ENCODE results near the gene GPC5. TPM values are rescaled to one million over a fixed set of nuclear protein-coding genes. Genes with fewer than 3 reads are reported as not detected.
A peak's percentile ranks its signal among the peaks of the same experiment; 100 is the strongest.

The GPC5 gene
- total RNA-seq, 3 donors from 2014 or later, result 0.13 to 0.16 TPM; not detected in 1

DNA sequence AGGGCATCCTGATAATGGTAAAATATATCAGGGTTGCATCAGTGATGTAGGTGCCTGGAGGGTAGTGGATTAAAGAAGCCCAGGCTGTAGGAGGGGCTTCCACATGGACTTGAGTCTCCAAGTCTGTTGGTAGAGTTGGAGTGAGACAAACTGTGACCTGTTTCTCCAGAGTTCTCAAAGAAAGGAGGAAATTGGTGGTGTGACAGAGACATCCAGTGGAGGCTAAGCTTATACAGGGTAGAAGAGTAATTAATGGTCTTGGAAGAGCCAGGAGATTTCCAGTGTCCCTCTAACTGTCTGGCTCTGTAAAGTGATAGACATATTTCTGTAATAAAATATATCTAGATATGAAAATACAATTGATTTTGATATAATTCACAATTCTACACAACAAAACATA lies 61.1 kb downstream of the GPC5 start:
- H3K4me3 Mint-ChIP-seq, result no peak overlapping the region
- no peaks in the 10 kb centered on the region for H3K36me3 Mint-ChIP-seq (ENCODE audit: insufficient read depth)
- H3K9me3 Mint-ChIP-seq, result no peaks in the 10 kb centered on the region
- peaks cover 5% of the 10 kb centered on the region for H3K27me3 Mint-ChIP-seq (ENCODE audit: low read depth)
- H3K4me1 Mint-ChIP-seq (ENCODE audit: low read depth), result no peaks in the 10 kb centered on the region
- DNase-seq (no peak), ATAC-seq (peak in 1 of 2 donors; percentile 37)

DNA sequence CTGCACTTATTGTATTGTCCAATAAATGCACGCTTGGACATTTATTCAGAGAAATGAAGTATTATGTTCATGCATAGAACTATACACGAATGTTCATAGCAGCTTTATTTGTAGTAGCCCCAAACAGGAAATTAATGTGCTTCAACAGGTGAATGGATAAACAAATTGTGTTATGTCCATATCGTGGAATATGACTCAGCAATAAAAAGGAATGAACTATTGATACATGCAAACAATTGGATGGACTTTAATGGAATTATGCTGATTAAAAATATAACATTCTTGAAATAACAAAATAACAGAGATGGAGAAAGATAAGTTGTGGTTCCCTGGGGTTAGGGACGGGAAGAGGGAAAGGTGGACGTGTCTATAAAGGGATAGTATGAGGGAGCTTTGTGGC lies 65.9 kb downstream of the GPC5 start:
- Mint-ChIP-seq H3K36me3 (ENCODE audit: insufficient read depth) (no peaks in the 10 kb centered on the region), H3K4me3 (no peak overlapping the region), H3K27me3 (ENCODE audit: low read depth) (peaks cover 4% of the 10 kb centered on the region), H3K9me3 (no peaks in the 10 kb centered on the region), H3K4me1 (ENCODE audit: low read depth) (no peaks in the 10 kb centered on the region)
- DNase-seq, result no peak
- ATAC-seq, result no peak

DNA sequence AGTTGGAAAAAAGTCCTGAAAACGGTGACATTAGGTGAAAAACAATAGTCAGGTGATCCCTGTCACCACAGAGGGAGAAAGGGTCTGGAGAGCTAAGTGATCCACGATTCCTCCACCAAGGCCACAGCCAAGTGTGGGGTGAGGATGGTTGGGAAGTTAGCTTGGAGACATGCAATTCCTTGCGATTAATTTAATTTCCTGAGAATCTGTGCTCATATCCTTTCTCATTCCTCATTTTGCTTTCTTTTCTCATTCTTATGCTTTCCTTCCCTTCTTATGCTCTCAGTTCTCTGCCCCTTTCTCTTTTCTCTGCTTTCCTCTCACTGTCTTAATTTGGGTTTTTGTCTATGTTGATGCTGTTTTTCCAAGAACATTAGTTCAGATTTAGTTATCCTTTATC lies 68.8 kb downstream of the GPC5 start:
- H3K4me3 Mint-ChIP-seq, result no peak overlapping the region
- ATAC-seq, result no peak
- H3K27me3 Mint-ChIP-seq (ENCODE audit: low read depth), result peaks cover 4% of the 10 kb centered on the region
- no peaks in the 10 kb centered on the region for H3K4me1 Mint-ChIP-seq (ENCODE audit: low read depth)
- DNase-seq, result no peak
- no peaks in the 10 kb centered on the region for H3K9me3 Mint-ChIP-seq
- no peaks in the 10 kb centered on the region for H3K36me3 Mint-ChIP-seq (ENCODE audit: insufficient read depth)

DNA sequence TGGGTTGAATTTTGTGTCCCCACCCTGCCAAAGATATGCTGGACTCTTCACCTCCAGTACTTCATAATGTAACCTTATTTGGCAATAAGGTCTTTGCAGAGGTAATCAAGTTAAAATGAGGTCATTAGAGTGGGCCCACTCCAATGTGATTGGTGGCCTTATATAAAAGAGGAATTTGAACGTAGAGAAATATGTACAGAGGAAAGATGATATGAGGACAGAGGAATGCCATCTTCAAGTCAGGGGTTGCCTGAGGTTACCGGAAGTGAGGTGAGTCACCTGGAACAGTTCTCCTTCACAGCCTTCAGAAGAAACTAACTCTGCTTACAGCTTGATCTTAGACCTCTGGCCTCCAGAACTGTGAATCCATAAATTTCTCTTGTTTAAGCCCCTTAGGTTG lies 69.9 kb downstream of the GPC5 start:
- no peak for DNase-seq
- ATAC-seq, result no peak
- peaks cover 4% of the 10 kb centered on the region for H3K27me3 Mint-ChIP-seq (ENCODE audit: low read depth)
- no peaks in the 10 kb centered on the region for H3K9me3 Mint-ChIP-seq
- no peak overlapping the region for H3K4me3 Mint-ChIP-seq
- no peaks in the 10 kb centered on the region for H3K36me3 Mint-ChIP-seq (ENCODE audit: insufficient read depth)
- no peaks in the 10 kb centered on the region for H3K4me1 Mint-ChIP-seq (ENCODE audit: low read depth)

DNA sequence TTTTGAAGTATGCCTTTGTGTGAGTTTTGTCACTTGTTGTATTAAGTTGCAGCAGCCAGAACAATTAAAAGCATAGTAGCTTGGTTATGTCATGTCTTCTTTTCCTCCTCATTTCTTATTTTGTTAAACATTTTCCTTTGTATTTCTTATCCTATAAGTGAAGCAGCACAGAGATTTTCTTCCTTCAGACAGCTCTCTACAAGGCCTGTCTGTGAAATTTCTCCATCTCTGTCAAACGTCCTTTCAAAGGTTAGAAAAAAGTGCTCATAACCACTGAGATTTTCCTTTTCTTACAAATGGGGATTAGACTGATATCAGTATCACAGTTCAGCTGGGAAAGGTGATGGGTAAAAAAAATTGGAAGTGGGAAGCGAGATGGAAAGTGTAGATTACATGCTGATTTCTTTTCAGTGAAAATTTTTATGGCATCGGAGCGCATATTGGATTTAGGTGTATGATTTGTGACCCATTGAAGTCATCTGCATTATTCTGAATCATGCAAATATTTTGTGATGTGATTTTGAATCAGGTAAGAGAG lies 71.7 kb downstream of the GPC5 start:
- no peaks in the 10 kb centered on the region for H3K4me1 Mint-ChIP-seq (ENCODE audit: low read depth)
- H3K36me3 Mint-ChIP-seq (ENCODE audit: insufficient read depth), result no peaks in the 10 kb centered on the region
- no peaks in the 10 kb centered on the region for H3K9me3 Mint-ChIP-seq
- no peak overlapping the region for H3K4me3 Mint-ChIP-seq
- DNase-seq (no peak), ATAC-seq (no peak)
- H3K27me3 Mint-ChIP-seq (ENCODE audit: low read depth), result no peaks in the 10 kb centered on the region

DNA sequence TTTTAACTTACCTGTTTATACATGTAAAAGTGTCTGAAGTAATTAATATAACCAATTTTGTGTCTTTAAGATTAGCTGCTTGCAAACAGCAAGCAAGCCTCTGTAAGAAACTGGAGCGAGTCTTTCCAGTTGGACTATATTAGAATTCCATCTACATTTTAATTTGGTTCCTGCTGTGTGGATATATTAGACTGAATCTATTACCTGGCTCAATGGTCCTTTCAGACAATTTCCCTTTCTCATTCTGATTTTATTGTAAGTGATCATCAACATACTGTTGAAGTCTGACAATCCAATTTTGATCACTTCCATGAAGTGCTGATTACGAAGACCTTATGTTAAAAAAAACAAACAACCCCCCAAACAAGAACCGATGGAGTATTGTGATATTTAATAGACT lies 72.3 kb downstream of the GPC5 start:
- H3K4me1 Mint-ChIP-seq (ENCODE audit: low read depth), result no peaks in the 10 kb centered on the region
- no peaks in the 10 kb centered on the region for H3K36me3 Mint-ChIP-seq (ENCODE audit: insufficient read depth)
- H3K27me3 Mint-ChIP-seq (ENCODE audit: low read depth), result no peaks in the 10 kb centered on the region
- no peak overlapping the region for H3K4me3 Mint-ChIP-seq
- H3K9me3 Mint-ChIP-seq, result no peaks in the 10 kb centered on the region
- DNase-seq (no peak), ATAC-seq (no peak)

DNA sequence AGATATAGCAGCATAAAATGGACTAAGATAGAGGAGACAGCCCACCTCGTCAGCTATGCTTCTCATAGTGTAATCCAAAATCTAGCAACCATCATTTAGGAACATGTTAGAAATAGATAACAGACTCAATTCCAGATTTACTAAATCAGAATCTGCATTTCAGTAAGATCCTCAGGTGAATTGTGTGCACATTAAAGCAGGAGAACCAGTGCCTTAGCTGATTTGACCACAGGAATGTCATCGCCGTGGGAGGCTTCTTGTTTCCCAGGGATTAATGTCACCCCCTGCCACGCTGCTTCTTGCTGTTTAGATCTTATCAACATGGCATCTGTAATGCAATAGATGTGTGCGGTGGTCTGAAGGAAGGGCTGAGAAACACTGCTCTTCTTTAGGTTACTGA lies 84.0 kb downstream of the GPC5 start:
- ATAC-seq (no peak), DNase-seq (no peak)
- H3K4me1 Mint-ChIP-seq (ENCODE audit: low read depth), result no peaks in the 10 kb centered on the region
- no peaks in the 10 kb centered on the region for H3K9me3 Mint-ChIP-seq
- H3K4me3 Mint-ChIP-seq, result no peak overlapping the region
- no peaks in the 10 kb centered on the region for H3K27me3 Mint-ChIP-seq (ENCODE audit: low read depth)
- H3K36me3 Mint-ChIP-seq (ENCODE audit: insufficient read depth), result no peaks in the 10 kb centered on the region

DNA sequence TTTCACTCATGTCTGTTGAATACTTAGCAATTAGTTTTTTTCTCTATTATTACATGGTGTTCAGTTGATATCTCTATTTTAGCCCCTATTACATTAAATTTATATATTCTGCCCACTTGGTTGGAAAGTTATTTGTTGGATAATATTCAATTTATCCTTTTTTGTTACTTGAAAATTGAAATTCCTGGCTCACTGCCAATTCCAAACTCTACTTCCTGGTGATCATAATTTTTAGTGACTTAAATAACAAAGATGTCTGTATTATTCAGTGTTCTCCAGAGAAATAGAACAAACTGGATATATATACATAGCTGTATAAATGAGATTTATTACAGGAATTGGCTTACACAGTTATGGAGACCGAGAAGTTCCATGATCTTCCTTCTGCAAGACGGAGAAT lies 93.6 kb downstream of the GPC5 start:
- Mint-ChIP-seq H3K36me3 (ENCODE audit: insufficient read depth) (no peaks in the 10 kb centered on the region), H3K9me3 (no peaks in the 10 kb centered on the region), H3K4me1 (ENCODE audit: low read depth) (no peaks in the 10 kb centered on the region), H3K4me3 (no peak overlapping the region), H3K27me3 (ENCODE audit: low read depth) (no peaks in the 10 kb centered on the region)
- DNase-seq, result no peak
- no peak for ATAC-seq

DNA sequence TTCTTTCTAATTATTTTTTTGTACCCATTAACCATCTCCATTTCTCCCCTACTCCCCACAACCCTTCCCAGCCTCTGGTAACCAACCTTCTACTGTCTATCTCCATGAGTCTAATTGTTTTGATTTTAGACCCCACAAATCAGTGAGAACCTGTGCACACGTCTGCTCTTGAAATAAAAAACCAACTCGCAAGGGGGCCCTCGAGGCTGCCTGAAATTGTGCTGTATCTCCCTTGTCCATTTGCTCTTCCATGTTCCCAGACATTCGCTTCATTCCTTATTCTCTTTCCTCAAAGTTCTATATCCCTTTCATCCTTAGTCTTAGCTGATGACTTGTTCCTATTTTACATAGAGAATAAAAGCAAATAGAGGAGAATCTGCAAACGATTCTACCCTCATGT lies 95.0 kb downstream of the GPC5 start:
- Mint-ChIP-seq H3K9me3 (no peaks in the 10 kb centered on the region), H3K4me3 (no peak overlapping the region), H3K4me1 (ENCODE audit: low read depth) (no peaks in the 10 kb centered on the region), H3K36me3 (ENCODE audit: insufficient read depth) (no peaks in the 10 kb centered on the region), H3K27me3 (ENCODE audit: low read depth) (peaks cover 2% of the 10 kb centered on the region)
- DNase-seq (no peak), ATAC-seq (no peak)

DNA sequence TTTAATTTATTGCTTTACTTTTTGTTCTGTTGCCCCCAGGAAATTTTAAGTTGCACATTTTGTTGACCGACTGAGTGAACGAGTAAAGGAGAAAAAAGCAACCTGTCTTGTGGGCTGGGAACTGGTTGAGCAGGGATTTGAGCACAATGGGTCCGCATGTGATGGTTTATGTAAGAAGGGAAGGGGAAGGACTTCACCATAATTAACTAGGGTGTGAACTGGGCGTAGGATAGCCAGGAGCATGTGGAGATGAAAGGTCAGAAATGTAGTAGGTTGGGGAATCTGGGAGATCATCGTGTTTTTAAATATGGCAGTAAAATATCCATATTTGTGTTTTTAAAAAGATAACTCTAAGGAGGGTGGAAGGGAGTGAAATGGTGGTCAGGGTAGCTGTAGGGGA lies 99.9 kb downstream of the GPC5 start:
- H3K27me3 Mint-ChIP-seq (ENCODE audit: low read depth), result peaks cover 2% of the 10 kb centered on the region

DNA sequence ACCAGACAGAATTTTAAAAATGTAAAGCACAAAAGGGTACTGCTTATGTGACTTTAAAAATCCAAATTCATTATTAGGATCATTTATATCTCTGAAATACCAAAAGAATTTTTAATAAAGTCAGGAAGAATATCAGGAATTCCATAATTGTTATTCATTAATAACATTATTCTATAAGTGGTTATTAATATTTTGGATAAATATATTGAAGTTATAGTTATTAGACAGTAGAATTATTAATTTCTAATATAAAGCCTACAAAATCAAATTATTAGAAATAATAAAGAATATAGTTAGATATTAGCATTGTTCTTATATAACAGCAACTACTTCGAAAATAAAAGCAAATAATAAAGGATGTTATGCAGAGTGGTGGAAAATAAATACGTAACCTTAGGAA lies 105.8 kb downstream of the GPC5 start:
- no peaks in the 10 kb centered on the region for H3K4me1 Mint-ChIP-seq (ENCODE audit: low read depth)

More for the DNA sequence above, 99.9 kb downstream of the GPC5 start:
- Mint-ChIP-seq H3K36me3 (ENCODE audit: insufficient read depth) (no peaks in the 10 kb centered on the region), H3K4me3 (no peak overlapping the region), H3K9me3 (no peaks in the 10 kb centered on the region), H3K4me1 (ENCODE audit: low read depth) (no peaks in the 10 kb centered on the region)
- no peak for DNase-seq
- no peak for ATAC-seq

DNA sequence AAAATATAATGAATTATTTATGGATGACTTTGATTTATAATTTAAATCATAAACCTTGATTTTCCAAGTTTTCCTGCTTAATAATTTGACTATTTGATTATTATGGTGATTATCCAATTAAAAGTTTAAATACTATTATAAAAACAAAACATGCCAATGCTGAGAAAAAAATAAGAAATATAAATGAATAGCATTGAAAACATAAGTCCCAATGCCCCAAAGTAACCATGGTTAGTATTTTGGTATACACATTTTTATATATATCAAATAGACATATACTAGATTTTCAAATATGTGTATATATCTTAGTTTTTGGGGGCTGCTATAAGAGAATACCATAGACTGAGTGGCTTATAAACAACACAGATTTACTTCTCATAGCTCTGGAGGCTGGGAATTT lies 108.3 kb downstream of the GPC5 start:
- no peak overlapping the region for H3K4me3 Mint-ChIP-seq
- DNase-seq (no peak), ATAC-seq (no peak)
- H3K36me3 Mint-ChIP-seq (ENCODE audit: insufficient read depth), result no peaks in the 10 kb centered on the region
- H3K4me1 Mint-ChIP-seq (ENCODE audit: low read depth), result no peaks in the 10 kb centered on the region
- no peaks in the 10 kb centered on the region for H3K9me3 Mint-ChIP-seq
- H3K27me3 Mint-ChIP-seq (ENCODE audit: low read depth), result peaks cover 2% of the 10 kb centered on the region

More for the DNA sequence above, 105.8 kb downstream of the GPC5 start:
- DNase-seq (no peak), ATAC-seq (no peak)
- no peak overlapping the region for H3K4me3 Mint-ChIP-seq
- no peaks in the 10 kb centered on the region for H3K36me3 Mint-ChIP-seq (ENCODE audit: insufficient read depth)
- peaks cover 2% of the 10 kb centered on the region for H3K27me3 Mint-ChIP-seq (ENCODE audit: low read depth)
- no peaks in the 10 kb centered on the region for H3K9me3 Mint-ChIP-seq

DNA sequence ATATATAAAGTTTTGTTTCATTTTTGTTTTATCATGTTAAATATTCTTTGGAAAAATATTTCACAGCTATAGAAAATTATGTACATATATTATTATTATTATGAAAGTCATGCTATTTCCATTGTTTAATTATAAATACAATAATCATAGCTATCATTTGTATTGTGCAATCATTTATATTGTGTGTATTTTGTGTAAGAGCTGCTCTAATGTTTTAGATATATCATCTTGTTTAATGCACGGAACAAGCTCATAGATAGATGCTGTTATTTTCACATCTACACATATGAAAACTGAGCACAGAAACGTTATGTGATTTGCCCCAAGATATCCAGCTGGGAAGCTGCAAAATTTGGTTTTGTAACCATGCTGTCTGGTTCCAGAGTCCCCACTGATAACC lies 111.6 kb downstream of the GPC5 start:
- ATAC-seq, result no peak

DNA sequence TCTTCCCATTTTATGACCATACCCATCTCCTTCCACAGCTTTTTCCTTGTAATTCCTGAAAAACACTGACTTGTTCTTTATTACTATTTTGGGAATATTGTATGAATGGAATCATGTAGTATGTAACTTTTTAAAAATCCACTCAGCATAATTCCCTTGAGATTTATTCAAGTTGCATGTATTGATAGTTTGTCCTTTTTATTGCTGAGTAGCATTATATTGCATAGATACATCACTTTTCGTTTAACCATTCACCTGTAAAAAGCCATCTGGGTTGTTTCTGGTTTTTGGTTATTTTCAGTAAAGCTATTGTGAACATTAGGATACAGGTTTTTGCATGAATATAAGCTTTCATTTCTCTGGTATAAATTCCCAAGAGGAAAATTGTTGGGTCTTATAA lies 115.4 kb downstream of the GPC5 start:
- DNase-seq (no peak), ATAC-seq (no peak)
- Mint-ChIP-seq H3K9me3 (peaks cover 6% of the 10 kb centered on the region), H3K4me3 (no peak overlapping the region), H3K4me1 (ENCODE audit: low read depth) (no peaks in the 10 kb centered on the region), H3K36me3 (ENCODE audit: insufficient read depth) (no peaks in the 10 kb centered on the region), H3K27me3 (ENCODE audit: low read depth) (no peaks in the 10 kb centered on the region)

More for the DNA sequence above, 111.6 kb downstream of the GPC5 start:
- Mint-ChIP-seq H3K9me3 (no peaks in the 10 kb centered on the region), H3K4me1 (ENCODE audit: low read depth) (no peaks in the 10 kb centered on the region), H3K36me3 (ENCODE audit: insufficient read depth) (no peaks in the 10 kb centered on the region), H3K4me3 (no peak overlapping the region), H3K27me3 (ENCODE audit: low read depth) (no peaks in the 10 kb centered on the region)
- DNase-seq, result no peak

DNA sequence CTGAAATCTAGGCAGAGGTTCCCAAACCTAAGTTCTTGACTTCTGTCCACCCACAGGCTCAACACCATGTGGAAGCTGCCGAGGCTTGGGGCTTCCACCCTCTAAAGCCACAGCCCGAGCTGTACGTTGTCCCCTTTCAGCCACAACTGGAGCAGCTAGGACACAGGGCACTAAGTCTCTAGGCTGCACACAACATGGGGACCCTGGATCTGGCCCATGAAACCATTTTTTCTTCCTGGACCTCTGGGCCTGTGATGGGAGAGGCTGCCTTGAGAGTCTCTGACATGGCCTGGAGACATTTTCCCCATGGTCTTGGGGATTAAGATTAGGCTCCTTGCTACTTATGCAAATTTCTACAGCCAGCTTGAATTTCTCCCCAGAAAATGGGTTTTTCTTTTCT lies 118.4 kb downstream of the GPC5 start:
- DNase-seq (no peak), ATAC-seq (no peak)
- Mint-ChIP-seq H3K9me3 (peaks cover 6% of the 10 kb centered on the region), H3K4me1 (ENCODE audit: low read depth) (no peaks in the 10 kb centered on the region), H3K27me3 (ENCODE audit: low read depth) (no peaks in the 10 kb centered on the region), H3K4me3 (no peak overlapping the region), H3K36me3 (ENCODE audit: insufficient read depth) (no peaks in the 10 kb centered on the region)

DNA sequence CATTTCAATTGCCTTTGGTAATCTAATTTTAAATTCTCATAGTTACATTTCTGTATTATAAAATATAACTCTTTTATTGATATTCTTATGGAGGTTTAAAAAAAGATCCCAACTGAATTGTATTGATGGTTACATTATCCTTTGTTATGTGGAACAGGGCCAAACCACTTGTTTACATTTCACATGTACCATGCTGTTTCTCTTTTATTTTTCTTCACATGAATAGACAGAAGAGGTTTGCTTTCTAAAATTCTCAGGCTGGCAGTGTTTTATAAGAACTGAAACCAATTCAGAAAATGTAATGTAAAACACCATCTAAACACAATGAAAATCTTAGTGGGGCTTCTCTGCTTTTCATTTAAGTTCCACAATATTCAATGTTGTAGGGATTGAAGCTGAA lies 122.5 kb downstream of the GPC5 start:
- DNase-seq (no peak), ATAC-seq (no peak)
- H3K27me3 Mint-ChIP-seq (ENCODE audit: low read depth), result no peaks in the 10 kb centered on the region

More for the DNA sequence above, 122.5 kb downstream of the GPC5 start:
- no peaks in the 10 kb centered on the region for H3K36me3 Mint-ChIP-seq (ENCODE audit: insufficient read depth)
- peaks cover 6% of the 10 kb centered on the region for H3K9me3 Mint-ChIP-seq
- H3K4me3 Mint-ChIP-seq, result no peak overlapping the region
- no peaks in the 10 kb centered on the region for H3K4me1 Mint-ChIP-seq (ENCODE audit: low read depth)

All from activated T-cell treated with anti-CD3 and anti-CD28 coated beads, Interleukin-2, amount 50 U/mL, for 4 hours (primary cell).